Stomach smooth muscle (tissue), 2 donors: ENCODE results near the gene DLX1.
A peak's percentile ranks its signal among the peaks of the same experiment; 100 is the strongest.

ENCODE experiments used
- H3K27ac ChIP-seq: one replicate; pipeline ENCODE4 v1.7.0; 2013; ENCODE audit warnings: mild to moderate bottlenecking, low read length, inconsistent platforms
- H3K27me3 ChIP-seq, 2 donors: one replicate each; pipeline ENCODE4 v1.7.0; 2013; ENCODE audit warnings: low read length in 2 of 2; ENCODE audit not compliant: insufficient read depth in 2 of 2, control insufficient read depth in 1 of 2
- H3K36me3 ChIP-seq, 2 donors: one replicate each; pipeline ENCODE4 v1.7.0; 2013; ENCODE audit warnings: low read length in 2 of 2; ENCODE audit not compliant: control insufficient read depth in 2 of 2, insufficient read depth in 2 of 2
- H3K4me1 ChIP-seq: one replicate; pipeline ENCODE4 v1.7.0; 2013; ENCODE audit warnings: low read length; ENCODE audit not compliant: control insufficient read depth, insufficient read depth
- H3K4me3 ChIP-seq, 2 donors: one replicate each; pipeline ENCODE4 v1.7.0; 2013; ENCODE audit warnings: low read length in 2 of 2
- H3K9ac ChIP-seq, 2 donors: one replicate each; pipeline ENCODE4 v1.7.0; 2013; ENCODE audit warnings: low read length in 2 of 2, mild to moderate bottlenecking in 1 of 2
- H3K9me3 ChIP-seq, 2 donors: one replicate each; pipeline ENCODE4 v1.7.0; 2013; ENCODE audit warnings: low read length in 2 of 2; ENCODE audit not compliant: control insufficient read depth in 2 of 2
- donor health status: healthy.
- donor health status: Pancreatic carcinoma.

The DLX1 gene

GRCh38 chr2:172081221-172082022 lies 3.9 kb upstream of the DLX1 start:
- H3K9ac ChIP-seq = no peak overlapping the region
- H3K4me3 ChIP-seq = no peak overlapping the region
- peaks cover 66 to 68% of the 10 kb centered on the region in 2 donors for H3K27me3 ChIP-seq
- no peak overlapping the region for H3K27ac ChIP-seq
- H3K4me1 ChIP-seq = peaks cover 24% of the 10 kb centered on the region
- H3K9me3 ChIP-seq = peaks cover 0 to 9% of the 10 kb centered on the region in 2 donors
- H3K36me3 ChIP-seq = no peaks in the 10 kb centered on the region

- Histone ChIP-seq H3K27me3 (peaks cover 75 to 77% of the 10 kb centered on the region in 2 donors), H3K4me1 (peaks cover 25% of the 10 kb centered on the region), H3K9me3 (peaks cover 0 to 9% of the 10 kb centered on the region in 2 donors), H3K4me3 (no peak overlapping the region), H3K27ac (no peak overlapping the region), H3K36me3 (no peaks in the 10 kb centered on the region), H3K9ac (no peak overlapping the region)
Observed at GRCh38 chr2:172082105-172082943, 3.0 kb upstream of the DLX1 start.

- H3K27ac ChIP-seq = no peak overlapping the region
- no peak overlapping the region for H3K9ac ChIP-seq
- peaks cover 25% of the 10 kb centered on the region for H3K4me1 ChIP-seq
- peaks cover 83 to 84% of the 10 kb centered on the region in 2 donors for H3K27me3 ChIP-seq
- H3K4me3 ChIP-seq = no peak overlapping the region
- no peaks in the 10 kb centered on the region for H3K36me3 ChIP-seq
- H3K9me3 ChIP-seq = peaks cover 0 to 13% of the 10 kb centered on the region in 2 donors
Observed at GRCh38 chr2:172082944-172083627, 2.2 kb upstream of the DLX1 start.

- Histone ChIP-seq H3K4me3 (peak overlapping the region in 1 of 2 donors; percentile 66), H3K27me3 (peaks cover 88 to 91% of the 10 kb centered on the region in 2 donors), H3K4me1 (peaks cover 27% of the 10 kb centered on the region), H3K9ac (no peak overlapping the region), H3K27ac (no peak overlapping the region), H3K9me3 (peaks cover 0 to 13% of the 10 kb centered on the region in 2 donors), H3K36me3 (no peaks in the 10 kb centered on the region)
Observed at GRCh38 chr2:172083628-172084394, 1.5 kb upstream of the DLX1 start.

GRCh38 chr2:172084395-172084644 lies 987 bp upstream of the DLX1 start:
- no peak overlapping the region for H3K9ac ChIP-seq
- H3K27me3 ChIP-seq = peaks cover 92 to 97% of the 10 kb centered on the region in 2 donors
- H3K4me3 ChIP-seq = peak overlapping the region in 1 of 2 donors; percentile 66
- H3K36me3 ChIP-seq = no peaks in the 10 kb centered on the region
- H3K4me1 ChIP-seq = peaks cover 27% of the 10 kb centered on the region
- H3K9me3 ChIP-seq = peaks cover 0 to 13% of the 10 kb centered on the region in 2 donors
- H3K27ac ChIP-seq = no peak overlapping the region

GRCh38 chr2:172084645-172085459 lies 455 bp upstream of the DLX1 start:
- Histone ChIP-seq H3K27ac (no peak overlapping the region), H3K4me3 (peak overlapping the region; percentile 26 to 66), H3K9me3 (peaks cover 0 to 13% of the 10 kb centered on the region in 2 donors), H3K27me3 (peaks cover 96 to 100% of the 10 kb centered on the region in 2 donors), H3K9ac (no peak overlapping the region), H3K36me3 (no peaks in the 10 kb centered on the region), H3K4me1 (peaks cover 27% of the 10 kb centered on the region)

- H3K36me3 ChIP-seq = no peaks in the 10 kb centered on the region
- H3K4me1 ChIP-seq = peaks cover 27% of the 10 kb centered on the region
- H3K27me3 ChIP-seq = peaks cover 95 to 100% of the 10 kb centered on the region in 2 donors
- H3K27ac ChIP-seq = no peak overlapping the region
- H3K4me3 ChIP-seq = peak overlapping the region in 1 of 2 donors; percentile 66
- H3K9me3 ChIP-seq = peaks cover 0 to 3% of the 10 kb centered on the region in 2 donors
- H3K9ac ChIP-seq = no peak overlapping the region
Observed at GRCh38 chr2:172086241-172087206, 1.2 kb downstream of the DLX1 start.

GRCh38 chr2:172087207-172087779 lies 2.0 kb downstream of the DLX1 start:
- H3K4me3 ChIP-seq = no peak overlapping the region
- H3K27ac ChIP-seq = no peak overlapping the region
- peaks cover 0 to 3% of the 10 kb centered on the region in 2 donors for H3K9me3 ChIP-seq
- peaks cover 27% of the 10 kb centered on the region for H3K4me1 ChIP-seq
- peaks cover 95 to 100% of the 10 kb centered on the region in 2 donors for H3K27me3 ChIP-seq
- no peak overlapping the region for H3K9ac ChIP-seq
- no peaks in the 10 kb centered on the region for H3K36me3 ChIP-seq
